NCI-H524 (cell line): ENCODE results near the gene CD300LB.
A peak's percentile ranks its signal among the peaks of the same experiment; 100 is the strongest.
"Not testable (repeated sequence)": the region's sequence is repeated elsewhere in the genome, so short reads cannot be mapped to it uniquely, and the experiment has no call there.

Experiments used
- DNase-seq, 2 experiments: peaks; one replicate each; lab custom pipeline; 2025; lab: John Stamatoyannopoulos, UW

The CD300LB gene

GRCh38 chr17:74531231-74531761, at the start of gene CD300LB:
TSS of gene CD300LB (minus strand) at chr17:74531475. CDS start at chr17:74531350, 125 bp downstream.
- DNase-seq, result no peak

- no peak for DNase-seq
Observed at GRCh38 chr17:74579900-74580299, 48.6 kb upstream of the CD300LB start.

GRCh38 chr17:74578979-74579378, 47.7 kb upstream of the CD300LB start:
- DNase-seq, result no peak

- DNase-seq, result no peak
Observed at GRCh38 chr17:74574489-74575142, 43.3 kb upstream of the CD300LB start.

- DNase-seq, result not testable (repeated sequence)
Observed at GRCh38 chr17:74573635-74574034, 42.4 kb upstream of the CD300LB start.

- no peak for DNase-seq
Observed at GRCh38 chr17:74573169-74573568, 41.9 kb upstream of the CD300LB start.

- no peak for DNase-seq
Observed at GRCh38 chr17:74571621-74572270, 40.5 kb upstream of the CD300LB start.

- peak in 1 of 2 experiments; percentile 16 for DNase-seq
Observed at GRCh38 chr17:74569020-74570003, 38.0 kb upstream of the CD300LB start.

GRCh38 chr17:74568106-74568873, 37.0 kb upstream of the CD300LB start:
- no peak for DNase-seq

GRCh38 chr17:74567397-74567796, 36.1 kb upstream of the CD300LB start, which contains the start of gene CD300H:
TSS of gene CD300H (minus strand) at chr17:74567509.
- no peak for DNase-seq

GRCh38 chr17:74566132-74566753, 35.0 kb upstream of the CD300LB start:
- DNase-seq, result peak; percentile 65 to 81

- no peak for DNase-seq
Observed at GRCh38 chr17:74565126-74565525, 33.9 kb upstream of the CD300LB start.

GRCh38 chr17:74563358-74563757, 32.1 kb upstream of the CD300LB start:
- DNase-seq, result no peak

- no peak for DNase-seq
Observed at GRCh38 chr17:74561586-74561985, 30.3 kb upstream of the CD300LB start.

- no peak for DNase-seq
Observed at GRCh38 chr17:74558882-74559519, 27.7 kb upstream of the CD300LB start.

GRCh38 chr17:74558402-74558801, 27.1 kb upstream of the CD300LB start:
- DNase-seq, result not testable (repeated sequence)

GRCh38 chr17:74555427-74555940, 24.2 kb upstream of the CD300LB start:
- DNase-seq, result no peak

GRCh38 chr17:74554909-74555308, 23.6 kb upstream of the CD300LB start:
- no peak for DNase-seq

- DNase-seq, result no peak
Observed at GRCh38 chr17:74552037-74552436, 20.8 kb upstream of the CD300LB start.

GRCh38 chr17:74550602-74551001, 19.3 kb upstream of the CD300LB start:
- DNase-seq, result no peak
